Measurements from ENCODE around the gene PCBP3. TPM values are rescaled to one million over a fixed set of nuclear protein-coding genes. Genes with fewer than 3 reads are reported as not detected.

Gene PCBP3
- total and polyA plus RNA-seq, 10 of the 15 experiments (the other 5 are each of a cell fraction or from before 2014, with no cell fraction given), result 0.09 to 1.3 (median 0.46) TPM; not detected in 3

DNA sequence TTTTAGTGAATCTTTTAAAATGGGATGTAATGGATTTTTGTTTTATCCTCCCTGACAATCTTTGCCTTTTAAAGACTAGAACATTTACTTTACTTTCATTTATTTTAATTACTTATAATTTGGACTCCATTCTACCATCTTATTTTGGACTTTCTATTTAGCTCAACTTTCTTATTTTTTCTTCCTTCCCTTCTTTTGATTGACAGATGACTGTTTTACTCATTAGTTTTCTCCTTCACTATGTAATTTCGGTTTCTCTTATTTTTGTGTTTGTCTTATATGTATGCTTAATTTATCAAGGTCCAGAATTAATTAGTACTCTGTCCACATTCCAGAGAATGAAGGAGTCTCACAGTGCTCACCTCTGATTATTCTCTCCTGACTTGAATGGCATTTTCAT lies 109.9 kb downstream of the PCBP3 start:
- RAD21 ChIA-PET (ENCODE audit: unreplicated experiment), result no interaction called here
- POLR2A ChIA-PET, result no interaction called here
- FAIRE-seq (no peak), ATAC-seq (no peak), DNase-seq (ENCODE audit: low read depth, low spot score) (no peak)
- no peaks in the 10 kb centered on the region for H3K36me3 ChIP-seq (ENCODE audit: control insufficient read depth in 2 of 2, insufficient read depth in 2 of 2, low read length in 1 of 2)
- CTCF ChIA-PET, result interaction anchor here (0.7 kb wide), 1 partner anchor 138 kb away, joined by 3 read pairs; no protein-coding TSS in a partner anchor
- no peaks in the 10 kb centered on the region for H4K20me1 ChIP-seq (ENCODE audit: control insufficient read depth, insufficient read depth)
- no peak overlapping the region for H3K4me3 ChIP-seq
- no peak overlapping the region for H2AFZ ChIP-seq (ENCODE audit: control insufficient read depth, low read depth, low read length)
- in situ Hi-C loops (cut with MboI) (no loop called here), intact Hi-C loops (cut with micrococcal nuclease; ENCODE audit: unreplicated experiment) (no loop called here)
- H3K4me1 ChIP-seq (ENCODE audit: control insufficient read depth, insufficient read depth, low read length), result no peaks in the 10 kb centered on the region
- TF ChIP-seq CEBPB (IDR thresholded peaks at IDR 0.05; ENCODE audit: borderline replicate concordance in 1 of 2, low read depth in 2 of 2, low read length in 2 of 2), result no peak
- TF ChIP-seq, protein P1, sequence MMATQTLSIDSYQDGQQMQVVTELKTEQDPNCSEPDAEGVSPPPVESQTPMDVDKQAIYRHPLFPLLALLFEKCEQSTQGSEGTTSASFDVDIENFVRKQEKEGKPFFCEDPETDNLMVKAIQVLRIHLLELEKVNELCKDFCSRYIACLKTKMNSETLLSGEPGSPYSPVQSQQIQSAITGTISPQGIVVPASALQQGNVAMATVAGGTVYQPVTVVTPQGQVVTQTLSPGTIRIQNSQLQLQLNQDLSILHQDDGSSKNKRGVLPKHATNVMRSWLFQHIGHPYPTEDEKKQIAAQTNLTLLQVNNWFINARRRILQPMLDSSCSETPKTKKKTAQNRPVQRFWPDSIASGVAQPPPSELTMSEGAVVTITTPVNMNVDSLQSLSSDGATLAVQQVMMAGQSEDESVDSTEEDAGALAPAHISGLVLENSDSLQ (IDR thresholded peaks at IDR 0.05), result peak; percentile 49; the same call in 1 of the 2 replicates
- no peaks in the 10 kb centered on the region; a peak in 1 of 4 replicates for H3K27me3 ChIP-seq (replicated peaks in 1 of 2; ENCODE audit: control insufficient read depth in 2 of 2, insufficient read depth in 2 of 2, low read length in 1 of 2)
- SMC1A ChIA-PET (ENCODE audit: uncharacterized antibody, unreplicated experiment), result no interaction called here
- H3K9ac ChIP-seq (ENCODE audit: control insufficient read depth, insufficient read depth, low read length), result no peak overlapping the region
- H3K27ac ChIP-seq (ENCODE audit: control insufficient read depth, insufficient read depth), result no peak overlapping the region
- no peaks in the 10 kb centered on the region for H3K79me2 ChIP-seq (ENCODE audit: control insufficient read depth, insufficient read depth, low read length)
- BruUV-seq (replicated peaks), result no TSS peak
- no peak overlapping the region for H3K4me2 ChIP-seq (ENCODE audit: control insufficient read depth, insufficient read depth)
- WGBS (ENCODE audit: insufficient coverage, insufficient replicate concordance, low lambda C conversion rate, missing lambda C conversion rate), result 0% methylated on average over 1 of the region's 1 CpG
- no peaks in the 10 kb centered on the region; the same call in 2 of the 3 replicates for H3K9me3 ChIP-seq (replicated peaks; ENCODE audit: control insufficient read depth, insufficient read depth, low read length)

- DNase-seq (ENCODE audit: low read depth, low spot score) (no peak), ATAC-seq (no peak), FAIRE-seq (no peak)
- ChIA-PET CTCF (no interaction called here), POLR2A (no interaction called here), SMC1A (ENCODE audit: uncharacterized antibody, unreplicated experiment) (no interaction called here), RAD21 (ENCODE audit: unreplicated experiment) (no interaction called here)
- no peak overlapping the region for H3K4me3 ChIP-seq
- no TSS peak for BruUV-seq (replicated peaks)
- intact Hi-C loops (cut with micrococcal nuclease; ENCODE audit: unreplicated experiment) (no loop called here), in situ Hi-C loops (cut with MboI) (no loop called here)
- H3K9ac ChIP-seq (ENCODE audit: control insufficient read depth, insufficient read depth, low read length), result no peak overlapping the region
- no peaks in the 10 kb centered on the region for H3K36me3 ChIP-seq (ENCODE audit: control insufficient read depth in 2 of 2, insufficient read depth in 2 of 2, low read length in 1 of 2)
- H3K27ac ChIP-seq (ENCODE audit: control insufficient read depth, insufficient read depth), result no peak overlapping the region
- no peaks in the 10 kb centered on the region for H4K20me1 ChIP-seq (ENCODE audit: control insufficient read depth, insufficient read depth)
- no peak overlapping the region for H2AFZ ChIP-seq (ENCODE audit: control insufficient read depth, low read depth, low read length)
- H3K79me2 ChIP-seq (ENCODE audit: control insufficient read depth, insufficient read depth, low read length), result no peaks in the 10 kb centered on the region
- no peaks in the 10 kb centered on the region for H3K4me1 ChIP-seq (ENCODE audit: control insufficient read depth, insufficient read depth, low read length)
- WGBS (ENCODE audit: insufficient coverage, insufficient replicate concordance, low lambda C conversion rate, missing lambda C conversion rate), result 63% methylated on average over 1 of the region's 1 CpG
- no peaks in the 10 kb centered on the region; the same call in 2 of the 3 replicates for H3K9me3 ChIP-seq (replicated peaks; ENCODE audit: control insufficient read depth, insufficient read depth, low read length)
- no peaks in the 10 kb centered on the region; a peak in 1 of 4 replicates for H3K27me3 ChIP-seq (replicated peaks in 1 of 2; ENCODE audit: control insufficient read depth in 2 of 2, insufficient read depth in 2 of 2, low read length in 1 of 2)
- no peak overlapping the region for H3K4me2 ChIP-seq (ENCODE audit: control insufficient read depth, insufficient read depth)
- no peak for TF ChIP-seq TCF7 (IDR thresholded peaks at IDR 0.05; ENCODE audit: borderline replicate concordance)
- no peak for TF ChIP-seq POU2F2 (IDR thresholded peaks at IDR 0.05; ENCODE audit: borderline replicate concordance, low read depth, low read length)
- TF ChIP-seq ZBTB33 (IDR thresholded peaks at IDR 0.05), result no peak
- no peak for TF ChIP-seq ZNF622 (IDR thresholded peaks at IDR 0.05)
- TF ChIP-seq, protein P2, sequence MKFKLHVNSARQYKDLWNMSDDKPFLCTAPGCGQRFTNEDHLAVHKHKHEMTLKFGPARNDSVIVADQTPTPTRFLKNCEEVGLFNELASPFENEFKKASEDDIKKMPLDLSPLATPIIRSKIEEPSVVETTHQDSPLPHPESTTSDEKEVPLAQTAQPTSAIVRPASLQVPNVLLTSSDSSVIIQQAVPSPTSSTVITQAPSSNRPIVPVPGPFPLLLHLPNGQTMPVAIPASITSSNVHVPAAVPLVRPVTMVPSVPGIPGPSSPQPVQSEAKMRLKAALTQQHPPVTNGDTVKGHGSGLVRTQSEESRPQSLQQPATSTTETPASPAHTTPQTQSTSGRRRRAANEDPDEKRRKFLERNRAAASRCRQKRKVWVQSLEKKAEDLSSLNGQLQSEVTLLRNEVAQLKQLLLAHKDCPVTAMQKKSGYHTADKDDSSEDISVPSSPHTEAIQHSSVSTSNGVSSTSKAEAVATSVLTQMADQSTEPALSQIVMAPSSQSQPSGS (IDR thresholded peaks at IDR 0.05; ENCODE audit: low read length), result no peak
- no peak for TF ChIP-seq PBX3 (IDR thresholded peaks at IDR 0.05; ENCODE audit: insufficient replicate concordance, low read depth, low read length)
- TF ChIP-seq, protein P1 (IDR thresholded peaks at IDR 0.05), result no peak
- no peak for TF ChIP-seq ATF7 (IDR thresholded peaks at IDR 0.05; ENCODE audit: low read depth)
These were observed 112.5 kb downstream of the PCBP3 start for GRCh38 chr21:45756029-45756428.

Data from GM12878 (cell line).